Measurements from ENCODE around the gene INSL3. TPM values are rescaled to one million over a fixed set of nuclear protein-coding genes. Genes with fewer than 3 reads are reported as not detected.

The INSL3 gene
- total and polyA plus RNA-seq, 2 of the 13 experiments (the other 11 are each of a cell fraction or from before 2014, with no cell fraction given): 0.30 TPM; not detected in 1

GRCh38 chr19:17859533-17860330 is 38.4 kb upstream of the INSL3 start, which contains the start of gene RPL18A (continued):
- TF ChIP-seq PAXIP1 (CRISPR knock-in tag; conservative IDR thresholded peaks at IDR 0.05) (peak; percentile 32; the same call in 1 of the 2 replicates), JUNB (CRISPR knock-in tag; IDR thresholded peaks at IDR 0.05; ENCODE audit: borderline replicate concordance) (no peak), ZNF235 (CRISPR knock-in tag; IDR thresholded peaks at IDR 0.05; ENCODE audit: borderline replicate concordance) (no peak), ATAD3A (CRISPR knock-in tag; IDR thresholded peaks at IDR 0.05) (no peak), ZBTB40 (IDR thresholded peaks at IDR 0.05) (peak; percentile 72), ZBTB40 (CRISPR knock-in tag; IDR thresholded peaks at IDR 0.05) (no peak), SYNCRIP (IDR thresholded peaks at IDR 0.05; ENCODE audit: insufficient read depth, low read depth, low read length) (no peak), AKNA (CRISPR knock-in tag; IDR thresholded peaks at IDR 0.05; ENCODE audit: borderline replicate concordance) (no peak), TMF1 (CRISPR knock-in tag; IDR thresholded peaks at IDR 0.05; ENCODE audit: low read depth) (no peak), NR2F1 (CRISPR knock-in tag; IDR thresholded peaks at IDR 0.05) (0 out of 4 replicates have a peak, but pooled peaks of 1 of the 2 experiments have one; percentile 19)
